HG02798 (cell line): Measurements from ENCODE around the gene PPFIBP2.

Experiments used
- ATAC-seq: cut with Tn5 transposase; IDR thresholded peaks from one replicate; pipeline ENCODE4 v1.9.1; 2021; ENCODE audit warnings: mild to moderate bottlenecking; ENCODE audit not compliant: unreplicated experiment, poor library complexity

PPFIBP2 gene

DNA sequence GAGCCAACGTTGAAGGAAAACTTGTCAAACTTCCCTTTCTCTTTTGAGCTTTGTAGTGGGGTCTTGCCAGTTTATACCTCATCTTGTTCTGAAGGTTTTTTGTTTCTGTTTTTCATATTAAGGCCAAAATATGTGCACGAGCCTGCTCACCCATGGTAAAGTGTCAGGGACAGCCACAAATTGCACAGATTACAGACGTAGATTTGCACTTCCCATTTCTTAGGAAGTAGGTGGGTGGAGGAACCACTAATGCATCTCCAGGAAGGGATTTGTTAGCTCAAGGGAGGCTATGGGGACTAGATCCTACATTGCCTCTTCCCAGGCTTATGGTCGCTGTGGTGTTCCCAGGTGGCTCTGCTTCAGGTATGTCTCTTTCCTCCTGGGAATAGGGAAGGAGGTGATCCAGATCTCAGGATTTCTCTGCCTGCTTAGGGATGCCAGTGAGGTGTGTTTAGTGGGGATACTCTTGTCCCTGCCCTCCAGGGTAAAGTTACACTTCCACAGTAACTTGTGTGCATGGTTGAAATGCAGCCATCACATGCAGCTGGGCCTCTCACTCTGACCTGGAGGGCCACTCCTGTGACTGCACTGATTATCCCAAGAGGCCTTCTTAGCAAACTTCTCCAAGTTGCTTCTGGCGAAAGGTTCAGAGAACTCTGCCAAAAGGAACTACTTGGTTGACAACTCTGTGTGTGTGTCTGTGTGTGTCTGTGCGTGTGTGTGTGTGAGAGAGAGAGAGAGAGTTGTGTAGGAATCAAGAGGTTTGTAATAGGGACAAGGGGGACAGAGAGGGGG, 9.8 kb downstream of the PPFIBP2 start:
- ATAC-seq, result no peak

DNA sequence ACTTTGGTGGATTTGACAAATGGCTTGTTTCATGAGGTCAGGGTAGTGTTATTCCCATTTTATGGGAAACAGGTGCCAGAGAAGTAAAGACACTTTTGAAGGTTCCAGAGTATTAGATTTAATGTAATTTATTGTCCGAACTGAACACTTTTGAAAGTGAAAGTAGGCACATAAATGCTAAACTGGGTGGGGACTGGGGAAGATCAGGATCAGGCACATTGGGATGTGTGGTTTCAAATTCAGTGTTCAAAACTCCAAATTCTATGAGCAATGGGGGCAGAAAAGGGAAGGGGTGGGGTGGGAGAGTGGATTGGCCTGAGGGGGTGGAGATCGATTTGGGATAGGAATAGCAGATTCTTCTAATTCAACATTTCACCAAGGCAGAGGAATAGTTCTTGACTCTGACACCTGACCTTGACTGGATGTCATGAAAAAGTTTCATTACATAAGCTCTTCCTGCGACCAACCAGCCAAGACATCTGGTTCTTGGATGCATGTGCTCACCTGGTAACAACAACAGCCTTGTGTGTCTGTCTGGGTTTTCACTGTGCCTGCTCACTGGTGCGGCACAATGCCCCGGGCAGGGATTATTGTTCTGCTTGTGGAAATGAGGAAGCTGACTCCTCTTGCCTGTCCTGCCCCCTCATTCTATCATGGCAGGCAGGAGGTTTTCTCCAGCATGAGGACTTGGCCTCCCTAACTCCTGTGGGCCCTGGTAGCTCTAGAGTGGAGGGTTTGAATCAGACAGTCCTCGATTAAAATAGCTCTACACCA, 10.8 kb downstream of the PPFIBP2 start:
- no peak for ATAC-seq

DNA sequence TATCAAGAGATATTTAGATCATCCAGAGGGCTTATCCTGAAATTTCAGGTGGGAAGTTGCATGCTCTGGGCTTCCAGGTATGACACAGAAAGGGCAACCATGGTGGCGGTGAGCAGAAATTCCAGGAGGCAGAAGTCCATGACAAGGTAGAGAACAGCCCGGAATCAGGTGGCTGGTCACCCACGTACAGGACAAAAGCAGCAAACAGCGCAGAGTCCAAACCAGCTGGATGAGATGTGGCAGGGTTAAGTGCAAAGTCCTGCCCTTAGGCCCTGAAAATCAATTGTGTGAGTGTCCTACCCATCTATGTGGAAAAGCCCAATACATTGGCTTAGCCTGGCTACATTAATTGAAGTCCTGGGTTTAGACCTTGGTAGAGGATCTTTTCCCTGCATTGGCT, 11.6 kb downstream of the PPFIBP2 start:
- no peak for ATAC-seq

DNA sequence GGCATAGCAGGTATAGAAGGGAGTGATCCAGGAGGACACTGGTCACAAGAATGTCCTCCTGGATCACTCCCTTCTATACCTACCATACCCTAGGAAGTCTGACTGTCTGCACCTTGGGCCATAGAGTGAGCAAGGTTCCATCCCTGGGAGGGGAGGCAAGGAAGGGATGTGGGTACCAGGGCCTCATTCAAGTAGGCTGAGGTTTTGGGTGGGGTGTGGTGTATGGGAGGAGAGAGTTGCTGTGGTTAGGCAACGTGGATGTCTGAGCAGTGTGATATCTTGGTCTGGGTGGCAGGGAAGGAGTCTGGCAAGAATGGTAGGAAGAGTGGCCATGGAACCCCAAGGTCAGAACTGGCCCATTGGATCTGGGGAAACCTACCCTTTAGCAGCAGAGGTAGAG, 13.2 kb downstream of the PPFIBP2 start:
- ATAC-seq, result no peak

DNA sequence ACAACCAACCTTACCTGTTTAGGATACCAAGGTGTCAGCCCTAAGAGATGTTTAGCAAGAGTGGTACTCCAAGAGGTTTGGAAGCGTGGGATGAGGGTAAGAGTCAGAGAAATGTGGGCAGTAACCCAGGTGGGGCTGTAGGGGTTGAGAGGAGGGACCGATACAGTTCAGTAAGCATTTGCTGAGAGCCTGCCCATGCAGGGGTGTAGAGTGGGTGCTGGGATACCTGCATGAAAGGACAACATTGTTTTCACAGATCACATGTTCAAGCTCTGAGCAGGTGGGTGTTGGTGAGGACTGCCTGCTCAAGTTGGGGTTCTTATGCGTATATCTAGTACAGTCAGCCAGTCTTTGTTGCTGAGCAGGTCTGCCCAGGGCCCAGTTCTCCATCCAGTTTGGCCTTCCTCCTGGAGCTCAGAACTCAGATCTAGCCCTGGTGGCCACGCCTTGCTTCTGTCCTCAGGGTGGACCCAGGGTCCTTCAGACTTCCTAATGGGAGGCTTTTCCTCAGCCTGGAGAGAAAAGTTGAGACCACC, 14.8 kb downstream of the PPFIBP2 start:
- no peak for ATAC-seq

DNA sequence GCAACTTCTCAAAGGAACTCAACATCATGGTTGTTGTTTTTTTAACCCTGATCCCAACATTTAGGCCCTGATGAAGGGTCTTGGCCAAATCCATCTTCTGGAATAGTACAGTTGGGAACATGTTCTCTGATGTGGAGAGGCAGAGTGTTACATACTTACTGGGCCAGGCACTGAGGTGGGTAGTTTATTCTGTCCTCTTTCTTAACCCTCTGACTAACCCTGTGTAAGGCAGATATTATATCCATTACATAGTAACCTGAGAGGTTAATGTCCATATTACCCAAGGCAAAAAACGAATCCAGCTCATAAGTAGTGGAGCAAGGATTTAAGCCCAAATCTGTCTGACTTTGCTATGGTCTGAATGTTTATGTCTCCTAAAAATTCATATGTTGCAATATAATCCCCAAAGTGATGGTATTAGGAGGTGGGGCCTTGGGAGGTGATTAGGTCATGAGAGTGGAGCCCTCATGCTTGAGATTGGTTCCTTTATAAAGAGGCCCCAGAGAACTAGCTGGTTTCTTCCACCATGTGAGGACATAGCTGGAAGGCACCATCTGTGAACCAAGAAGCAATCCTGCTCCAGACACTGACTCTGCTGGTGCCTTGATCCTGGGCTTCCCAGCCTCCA, 16.3 kb downstream of the PPFIBP2 start:
- ATAC-seq, result no peak

DNA sequence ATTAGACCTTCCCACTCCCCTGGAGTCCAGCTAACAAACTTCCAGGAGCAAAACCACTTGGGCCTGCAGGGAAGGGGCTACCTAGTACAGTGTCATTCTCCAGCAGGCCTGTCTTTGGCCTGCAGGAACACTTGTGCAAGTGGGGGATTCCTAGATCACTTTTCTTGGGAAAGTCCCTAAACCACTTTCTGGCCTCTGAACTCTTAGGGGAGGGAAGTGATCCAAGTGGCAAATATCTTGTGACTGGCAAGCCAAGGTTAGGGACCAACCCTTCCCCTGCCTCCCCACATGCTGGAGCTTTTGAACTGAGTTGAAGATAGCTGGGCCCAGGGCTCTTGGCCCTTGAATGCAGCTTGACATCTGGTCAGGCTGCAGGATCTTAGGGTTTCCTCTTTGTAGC, 17.2 kb downstream of the PPFIBP2 start:
- peak; percentile 38 for ATAC-seq

DNA sequence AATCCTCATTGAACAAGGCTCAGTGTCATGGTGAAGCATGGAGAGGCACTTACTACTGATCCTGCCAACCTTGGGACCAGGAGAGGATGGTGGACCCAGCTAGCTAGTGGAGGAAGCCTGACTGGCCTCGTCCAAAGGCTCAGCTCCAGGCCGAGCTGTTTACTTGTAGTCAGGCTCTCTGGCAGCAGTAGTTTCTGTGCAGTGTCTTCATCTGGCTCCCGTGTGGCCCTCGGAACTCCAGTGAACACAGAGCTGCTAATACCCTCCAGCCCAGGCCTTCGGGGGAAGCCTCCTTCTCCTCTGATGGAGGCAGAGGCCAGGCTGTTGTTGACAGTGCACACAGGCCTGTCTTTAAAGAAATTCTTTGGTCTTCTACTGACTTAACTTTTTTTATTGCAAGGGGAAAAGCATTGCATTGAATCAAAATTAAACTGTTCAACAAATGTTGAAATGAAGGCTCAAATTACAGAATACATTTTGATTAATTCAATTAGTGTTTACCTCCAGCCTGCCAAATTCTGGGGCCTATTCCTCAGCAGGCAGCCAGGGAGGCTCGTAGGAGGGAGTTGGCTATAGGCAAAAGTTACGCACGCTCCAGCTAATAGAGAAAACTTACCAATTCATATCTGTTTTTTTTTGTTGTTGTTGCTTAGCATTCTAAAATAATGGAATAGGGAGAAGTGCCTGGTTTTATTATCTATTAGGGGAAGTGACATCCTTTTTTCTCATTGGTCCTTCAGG, 18.8 kb downstream of the PPFIBP2 start:
- ATAC-seq, result no peak

DNA sequence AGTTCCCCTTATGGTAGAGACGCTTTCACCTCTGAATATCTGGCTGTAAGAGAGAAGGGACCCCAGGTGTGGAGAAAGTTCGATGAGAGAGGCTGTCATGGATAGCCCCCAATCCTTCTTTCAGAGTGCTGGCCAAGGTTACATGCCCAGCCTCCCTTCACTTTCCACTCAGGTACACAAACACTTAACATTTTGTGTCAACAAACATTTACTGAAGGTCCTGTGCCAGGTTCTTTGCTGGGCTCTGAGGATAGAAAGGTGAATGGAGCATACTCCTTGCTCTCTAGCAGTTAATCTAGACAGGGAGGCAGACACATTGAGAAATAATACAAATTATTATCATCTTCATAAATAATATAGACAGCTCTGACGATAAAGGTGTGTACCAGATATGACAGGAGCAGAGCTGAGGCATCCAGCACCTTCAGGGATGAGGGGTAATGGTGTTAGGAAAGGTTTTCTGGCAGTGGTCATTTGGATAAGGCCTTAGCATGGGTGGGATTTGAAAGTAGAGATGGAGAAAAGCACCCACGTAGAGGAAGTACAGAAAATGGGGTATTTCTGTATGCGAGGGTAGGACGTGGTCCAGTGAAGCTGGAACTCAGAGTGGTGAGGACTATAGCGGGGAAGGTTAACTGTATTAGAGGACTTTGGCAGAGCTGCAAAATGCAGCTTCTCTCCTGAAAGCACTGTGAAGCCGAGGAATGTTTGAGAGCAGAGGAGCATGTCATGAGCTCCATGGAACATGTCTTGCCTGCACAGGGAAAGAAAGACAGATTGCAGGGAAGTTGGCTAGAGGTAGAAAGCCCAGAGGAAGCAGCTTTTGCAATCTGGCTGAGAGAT, 19.6 kb downstream of the PPFIBP2 start:
- ATAC-seq, result peak; percentile 19

DNA sequence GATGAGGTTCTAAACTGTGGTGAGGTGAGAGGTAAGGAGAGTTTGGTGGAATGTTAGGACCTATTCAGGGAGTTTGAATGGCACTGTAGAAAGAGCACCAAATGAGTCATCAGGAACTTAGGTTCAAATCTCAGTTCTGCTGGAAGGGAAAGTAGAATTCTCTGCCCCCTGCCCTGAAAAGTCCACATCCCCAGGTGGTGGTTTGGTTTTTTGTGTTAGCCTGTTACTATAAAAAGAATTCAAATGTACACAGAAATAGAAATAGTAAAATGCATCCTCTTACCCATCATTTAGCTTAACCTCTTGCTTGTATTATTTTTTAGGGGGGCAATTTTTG, 20.2 kb downstream of the PPFIBP2 start:
- ATAC-seq, result peak; percentile 63

DNA sequence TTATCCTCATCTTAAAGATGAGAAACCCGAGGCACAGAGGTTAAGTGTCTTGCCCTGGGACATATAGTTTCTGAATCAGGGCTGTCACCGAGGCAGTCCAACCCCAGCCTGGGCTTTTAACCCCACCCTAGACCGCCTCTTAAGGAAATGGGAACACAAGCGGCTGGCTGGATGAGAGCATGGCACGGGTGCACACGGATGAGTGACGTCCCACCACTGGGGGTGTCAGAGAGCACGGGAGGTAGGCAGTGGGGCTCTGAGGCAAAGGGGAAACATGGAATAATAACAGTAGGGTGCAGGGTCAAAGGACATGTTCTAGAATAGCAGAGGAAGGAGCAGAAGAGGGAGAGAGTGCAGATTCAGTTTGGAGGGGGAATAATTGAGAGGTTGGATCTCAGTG, 22.3 kb downstream of the PPFIBP2 start:
- ATAC-seq, result no peak

DNA sequence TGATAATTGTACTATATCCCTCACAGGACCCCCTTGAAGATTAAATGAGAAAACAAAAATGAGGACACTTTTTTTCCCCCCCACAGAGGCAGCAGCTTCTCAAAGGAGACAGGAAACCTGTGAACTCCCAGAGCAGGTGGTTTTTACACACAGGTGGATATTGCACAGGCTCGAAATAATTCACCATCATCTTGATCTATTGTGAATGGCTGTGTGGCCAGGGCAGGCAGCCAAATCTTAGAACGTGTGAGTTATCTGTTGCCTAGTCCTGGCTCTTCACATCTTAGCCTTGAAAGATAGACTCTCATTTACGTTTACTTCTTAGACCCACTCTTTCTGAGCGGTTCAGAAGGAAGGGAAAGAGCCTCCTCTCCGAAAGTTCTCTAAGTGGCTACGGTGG, 23.5 kb downstream of the PPFIBP2 start:
- no peak for ATAC-seq

DNA sequence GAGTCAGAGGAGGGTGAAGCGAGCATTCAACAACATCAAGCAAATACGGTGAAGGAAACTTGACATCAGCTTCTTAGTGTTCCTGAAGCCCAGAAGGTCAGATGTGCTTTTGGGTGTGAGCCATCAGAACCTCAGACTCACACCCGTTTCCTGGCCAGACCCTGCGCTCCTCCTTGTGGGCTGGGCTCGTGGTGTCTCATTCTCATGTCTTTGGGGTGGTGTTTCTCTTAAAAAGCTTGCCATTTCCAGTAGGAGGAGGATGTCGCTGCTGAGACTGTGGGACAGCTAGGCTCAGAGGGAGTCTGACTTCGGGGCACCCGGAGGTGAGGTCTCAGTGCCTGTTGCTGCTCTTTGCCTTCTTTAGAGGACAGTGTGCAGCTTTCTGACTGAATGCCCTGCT, 24.2 kb downstream of the PPFIBP2 start:
- no peak for ATAC-seq

DNA sequence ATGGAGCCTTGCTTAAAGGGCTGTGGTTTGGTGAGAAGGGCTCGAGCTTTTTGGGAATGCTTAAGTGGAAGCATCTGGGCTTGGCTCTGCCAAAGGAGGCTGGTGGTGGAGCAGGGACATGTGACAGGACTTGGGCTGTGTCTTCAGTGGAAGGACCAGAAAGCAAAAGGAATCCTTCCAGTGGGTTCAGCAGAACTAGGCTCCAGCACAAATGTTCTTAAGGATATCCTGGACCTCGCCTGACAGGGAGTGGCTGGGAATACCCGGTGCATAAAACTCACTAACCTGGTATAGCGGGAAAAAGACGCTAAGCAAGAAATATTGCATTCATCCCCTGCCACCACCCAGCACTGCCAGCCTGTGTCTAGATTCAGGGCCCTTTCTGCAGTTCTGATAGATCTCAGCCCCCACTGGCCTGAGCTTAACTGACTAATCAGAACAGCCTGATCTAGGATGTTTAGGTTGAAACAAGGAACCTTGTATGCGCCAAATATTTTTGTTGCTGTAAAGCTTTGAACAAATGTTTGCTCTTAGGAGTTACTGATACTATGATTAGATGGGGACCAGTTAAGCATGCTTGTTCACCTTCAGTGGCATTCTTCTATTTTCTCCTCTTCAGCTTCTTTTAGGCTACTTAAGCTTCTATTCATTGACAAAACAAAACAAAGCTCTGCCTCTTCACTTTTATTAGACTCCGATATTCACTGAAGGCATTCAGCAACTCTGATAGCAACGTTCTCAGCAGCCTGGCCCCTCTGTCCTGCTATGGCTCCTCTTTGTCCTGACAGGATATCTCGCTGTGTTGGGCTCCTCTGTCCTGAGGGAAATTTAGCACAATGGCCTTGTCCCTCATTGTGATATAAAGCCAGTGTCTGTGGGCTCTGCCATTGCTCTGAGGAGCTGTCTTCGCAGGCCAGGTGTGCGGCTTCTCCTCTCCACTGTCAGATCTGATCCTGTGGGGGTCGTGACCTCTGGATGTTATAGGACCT, 25.0 kb downstream of the PPFIBP2 start:
- no peak for ATAC-seq

DNA sequence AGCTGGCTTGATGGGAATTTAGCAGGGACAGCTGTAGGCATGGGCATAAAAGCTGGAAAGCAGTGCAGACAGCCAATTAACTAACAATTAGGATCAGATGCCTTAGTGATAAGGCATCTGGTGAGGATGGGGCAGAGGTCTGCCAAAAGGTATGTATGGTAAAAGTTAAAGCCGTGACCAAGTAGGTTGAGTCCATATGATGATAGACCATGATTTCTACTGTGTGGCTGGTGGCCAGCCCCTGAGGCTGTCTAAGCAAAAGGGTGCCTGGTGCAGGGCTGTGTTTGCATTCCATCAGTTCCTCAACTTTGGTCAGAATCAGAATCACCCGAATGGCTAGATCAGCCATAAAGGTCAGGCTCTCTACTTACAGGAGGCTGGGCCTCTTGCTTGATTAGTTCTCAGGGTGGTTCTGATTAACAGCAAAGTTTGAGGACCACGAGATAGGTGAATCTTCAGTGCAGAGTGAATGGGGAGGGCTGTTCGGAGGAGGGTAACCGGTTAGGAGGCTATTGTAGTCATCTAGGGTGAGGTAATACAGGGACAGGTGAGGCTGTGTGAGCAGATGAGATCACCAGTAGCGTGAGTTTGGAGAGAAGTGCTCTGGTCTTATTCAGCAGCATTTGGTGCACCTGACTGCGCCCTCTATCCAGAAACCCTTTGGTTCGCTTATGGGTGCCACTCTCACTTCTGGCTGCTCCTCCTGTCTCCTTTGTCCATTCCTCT, 27.2 kb downstream of the PPFIBP2 start:
- no peak for ATAC-seq

DNA sequence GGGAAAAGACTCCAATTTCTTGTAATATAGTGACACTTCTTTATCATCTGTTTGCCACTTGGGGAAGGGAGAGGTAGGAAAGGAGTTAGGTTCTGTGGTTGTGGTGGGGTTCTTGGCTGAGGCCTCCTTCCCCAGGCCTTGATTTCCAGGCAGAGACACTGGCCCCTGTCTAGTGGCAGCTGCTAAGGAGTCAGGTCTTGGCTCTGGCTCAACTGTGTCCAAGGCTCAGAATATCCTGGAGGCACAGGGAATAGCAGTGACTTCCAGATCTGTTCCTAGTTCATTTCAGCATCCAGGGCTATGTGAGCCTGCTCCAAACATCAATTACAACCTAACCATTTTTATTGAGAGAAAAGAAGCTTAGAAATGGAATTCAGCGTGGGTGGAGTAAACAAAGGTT, 29.5 kb downstream of the PPFIBP2 start:
- ATAC-seq, result no peak

DNA sequence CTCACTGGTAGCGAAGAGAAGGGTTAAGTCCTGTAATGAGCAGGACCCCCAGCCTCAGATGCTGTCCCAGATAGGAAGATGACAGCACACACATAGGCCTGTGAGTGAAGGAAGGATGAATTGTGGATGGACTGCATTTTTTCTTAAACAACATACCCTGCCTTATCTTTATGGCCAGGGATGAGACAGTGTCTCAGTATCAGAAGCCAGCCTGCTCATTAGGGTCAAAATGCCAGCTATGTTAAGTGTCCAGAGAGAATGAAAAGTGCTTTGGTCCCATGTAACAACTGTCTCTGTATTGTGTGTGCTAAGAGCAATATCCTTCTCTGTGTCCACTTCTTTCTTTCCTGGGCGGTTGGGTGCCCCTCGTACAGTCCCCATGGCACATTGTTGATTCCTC, 30.2 kb downstream of the PPFIBP2 start:
- no peak for ATAC-seq

DNA sequence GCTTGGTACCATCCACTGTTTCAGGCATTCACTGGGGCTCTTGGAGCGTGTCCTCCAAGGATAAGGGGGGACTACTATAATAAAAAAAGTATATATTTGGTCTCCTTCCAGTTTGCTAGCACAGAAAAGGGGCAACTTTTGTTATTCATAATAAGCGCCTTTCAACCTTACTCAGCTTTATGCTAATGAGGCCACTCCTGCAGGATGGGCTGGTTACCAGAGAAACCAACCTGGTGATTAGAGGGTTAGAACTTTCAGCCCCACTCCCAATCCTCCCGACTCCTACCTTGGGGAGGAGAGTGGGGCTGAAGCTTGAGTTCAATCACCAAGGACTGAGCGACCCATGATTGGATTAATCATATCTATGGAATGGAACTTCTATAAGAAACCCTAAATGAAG, 31.8 kb downstream of the PPFIBP2 start:
- ATAC-seq, result no peak
